Measurements from ENCODE around the gene ADAMTS3. TPM values are rescaled to one million over a fixed set of nuclear protein-coding genes. Genes with fewer than 3 reads are reported as not detected.
"Not testable (repeated sequence)": the region's sequence is repeated elsewhere in the genome, so short reads cannot be mapped to it uniquely, and the experiment has no call there.

Gene ADAMTS3
- total and polyA plus RNA-seq, 3 donors from 2014 or later: 3.9 to 6.8 (median 5.3) TPM

- intact Hi-C loops (cut with DNase I; ENCODE audit: low total_unique reads): no loop called here
- 93 to 95% methylated on average over 5 of the region's 5 CpGs for WGBS, 2 donors
- no peaks in the 10 kb centered on the region for H3K9me3 ChIP-seq
- TF ChIP-seq POLR2A (IDR thresholded peaks at IDR 0.05): no peak
- TF ChIP-seq, protein P1, sequence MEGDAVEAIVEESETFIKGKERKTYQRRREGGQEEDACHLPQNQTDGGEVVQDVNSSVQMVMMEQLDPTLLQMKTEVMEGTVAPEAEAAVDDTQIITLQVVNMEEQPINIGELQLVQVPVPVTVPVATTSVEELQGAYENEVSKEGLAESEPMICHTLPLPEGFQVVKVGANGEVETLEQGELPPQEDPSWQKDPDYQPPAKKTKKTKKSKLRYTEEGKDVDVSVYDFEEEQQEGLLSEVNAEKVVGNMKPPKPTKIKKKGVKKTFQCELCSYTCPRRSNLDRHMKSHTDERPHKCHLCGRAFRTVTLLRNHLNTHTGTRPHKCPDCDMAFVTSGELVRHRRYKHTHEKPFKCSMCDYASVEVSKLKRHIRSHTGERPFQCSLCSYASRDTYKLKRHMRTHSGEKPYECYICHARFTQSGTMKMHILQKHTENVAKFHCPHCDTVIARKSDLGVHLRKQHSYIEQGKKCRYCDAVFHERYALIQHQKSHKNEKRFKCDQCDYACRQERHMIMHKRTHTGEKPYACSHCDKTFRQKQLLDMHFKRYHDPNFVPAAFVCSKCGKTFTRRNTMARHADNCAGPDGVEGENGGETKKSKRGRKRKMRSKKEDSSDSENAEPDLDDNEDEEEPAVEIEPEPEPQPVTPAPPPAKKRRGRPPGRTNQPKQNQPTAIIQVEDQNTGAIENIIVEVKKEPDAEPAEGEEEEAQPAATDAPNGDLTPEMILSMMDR (IDR thresholded peaks at IDR 0.05): no peak
- no peaks in the 10 kb centered on the region for H3K36me3 ChIP-seq (ENCODE audit: low read depth, missing control alignments)
- no peak overlapping the region for H3K4me3 ChIP-seq
- H3K27me3 ChIP-seq: no peaks in the 10 kb centered on the region
- H3K4me1 ChIP-seq: peaks cover 6% of the 10 kb centered on the region
- no peak for DNase-seq
- H3K27ac ChIP-seq: no peak overlapping the region
Observed at GRCh38 chr4:72430988-72431387, 138.0 kb downstream of the ADAMTS3 start.

- no peak for TF ChIP-seq POLR2A (IDR thresholded peaks at IDR 0.05)
- DNase-seq: no peak
- H3K4me3 ChIP-seq: no peak overlapping the region
Observed at GRCh38 chr4:72430050-72430449, 139.0 kb downstream of the ADAMTS3 start.

DNA sequence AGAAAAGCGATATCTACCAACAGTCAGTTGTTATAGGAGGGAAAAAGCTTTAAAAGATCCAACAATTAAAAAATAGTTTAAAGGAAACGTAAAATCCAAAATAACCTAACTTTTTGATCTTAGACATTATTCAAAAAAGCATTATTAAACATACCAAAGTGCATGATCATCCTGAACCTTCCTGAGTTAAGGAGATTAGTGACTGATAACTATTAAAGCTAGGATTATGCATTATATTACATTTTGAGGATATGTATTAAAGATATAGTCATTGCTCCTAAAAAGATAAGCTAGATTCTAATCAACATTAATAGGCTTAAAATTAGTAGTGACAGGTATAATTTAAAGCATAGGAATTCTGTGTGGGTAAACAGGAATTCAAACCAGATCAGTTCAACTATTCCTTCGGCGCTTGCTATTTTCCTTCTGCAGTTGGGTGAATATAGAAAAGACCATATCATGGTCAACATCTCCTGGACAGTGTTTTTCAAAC is 139.6 kb downstream of the ADAMTS3 start:
- Histone ChIP-seq H3K4me3 (no peak overlapping the region), H3K36me3 (ENCODE audit: low read depth, missing control alignments) (no peaks in the 10 kb centered on the region), H3K27me3 (no peaks in the 10 kb centered on the region), H3K9me3 (no peaks in the 10 kb centered on the region), H3K27ac (no peak overlapping the region), H3K4me1 (peaks cover 6% of the 10 kb centered on the region)
- no peak for TF ChIP-seq POLR2A (IDR thresholded peaks at IDR 0.05)
- TF ChIP-seq, protein P1 (IDR thresholded peaks at IDR 0.05): no peak
- intact Hi-C loops (cut with DNase I; ENCODE audit: low total_unique reads): no loop called here
- DNase-seq: no peak
- WGBS, 2 donors: 89 to 95% methylated on average over 4 of the region's 4 CpGs

More at GRCh38 chr4:72430050-72430449, 139.0 kb downstream of the ADAMTS3 start:
- Histone ChIP-seq H3K27me3 (no peaks in the 10 kb centered on the region), H3K36me3 (ENCODE audit: low read depth, missing control alignments) (no peaks in the 10 kb centered on the region), H3K4me1 (peaks cover 6% of the 10 kb centered on the region), H3K9me3 (no peaks in the 10 kb centered on the region), H3K27ac (no peak overlapping the region)
- intact Hi-C loops (cut with DNase I; ENCODE audit: low total_unique reads): no loop called here

DNA sequence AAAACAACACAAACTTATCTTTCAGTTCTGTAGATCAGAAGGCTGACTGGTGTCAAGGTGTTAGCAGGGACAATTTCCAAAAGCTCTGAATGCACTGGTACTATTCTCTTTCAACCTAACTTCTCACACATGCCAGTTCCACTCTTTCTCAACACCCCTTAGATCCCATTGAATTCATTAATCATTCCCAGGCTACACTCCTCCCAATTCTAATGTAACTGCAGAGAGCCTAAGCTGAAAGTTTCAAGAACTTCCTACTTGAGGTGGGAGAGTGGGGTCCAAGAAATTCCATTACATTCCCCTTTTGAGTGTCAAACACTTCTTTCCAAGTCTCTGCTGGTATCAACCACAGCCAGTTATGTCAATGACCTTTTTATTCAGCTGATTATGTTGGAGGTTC is 142.0 kb downstream of the ADAMTS3 start:
- H3K36me3 ChIP-seq (ENCODE audit: low read depth, missing control alignments): no peaks in the 10 kb centered on the region
- H3K27me3 ChIP-seq: no peaks in the 10 kb centered on the region
- no peak for TF ChIP-seq POLR2A (IDR thresholded peaks at IDR 0.05)
- TF ChIP-seq, protein P1 (IDR thresholded peaks at IDR 0.05): no peak
- H3K27ac ChIP-seq: no peak overlapping the region
- no peak for DNase-seq
- H3K9me3 ChIP-seq: no peaks in the 10 kb centered on the region
- no peak overlapping the region for H3K4me3 ChIP-seq
- intact Hi-C loops (cut with DNase I; ENCODE audit: low total_unique reads): no loop called here
- peaks cover 6% of the 10 kb centered on the region for H3K4me1 ChIP-seq

GRCh38 chr4:72425908-72426307 is 143.1 kb downstream of the ADAMTS3 start:
- H3K4me3 ChIP-seq; H3K36me3 ChIP-seq (ENCODE audit: low read depth, missing control alignments); H3K9me3 ChIP-seq; DNase-seq; H3K27ac ChIP-seq; intact Hi-C loops (cut with DNase I; ENCODE audit: low total_unique reads); H3K27me3 ChIP-seq; H3K4me1 ChIP-seq: not testable (repeated sequence)

GRCh38 chr4:72424006-72424405 is 145.0 kb downstream of the ADAMTS3 start:
- no peaks in the 10 kb centered on the region for H3K4me1 ChIP-seq
- 71 to 90% methylated on average over 4 of the region's 4 CpGs for WGBS, 2 donors
- no peaks in the 10 kb centered on the region for H3K27me3 ChIP-seq
- H3K27ac ChIP-seq: no peak overlapping the region
- no peak overlapping the region for H3K4me3 ChIP-seq
- intact Hi-C loops (cut with DNase I; ENCODE audit: low total_unique reads): no loop called here
- no peak for DNase-seq
- no peaks in the 10 kb centered on the region for H3K36me3 ChIP-seq (ENCODE audit: low read depth, missing control alignments)
- TF ChIP-seq, protein P1 (IDR thresholded peaks at IDR 0.05): no peak
- no peak for TF ChIP-seq POLR2A (IDR thresholded peaks at IDR 0.05)
- no peaks in the 10 kb centered on the region for H3K9me3 ChIP-seq
